K562 (cell line): ENCODE data around the gene HLTF. TPM values are rescaled to one million over a fixed set of nuclear protein-coding genes. Genes with fewer than 3 reads are reported as not detected.

Experiments
- ATAC-seq: fragments of 200-7000 bp; cut with Tn5 transposase; 3 replicates; pipeline ENCODE4 v1.9.1; 2020; ENCODE audit warnings: moderate library complexity
- BruUV-seq: library from RNA; stranded (reverse); fragments of 400-500 nt; replicated peaks from 2 replicates; lab custom pipeline; 2021; lab: Mats Ljungman, UMichigan
- CTCF ChIA-PET: fragments of 300-600 bp; formaldehyde crosslinking; extraction: SDS; loops from one replicate; lab custom pipeline; 2021; ENCODE audit warnings: low intra/inter-chr PET ratio; lab: Yijun Ruan, JAX
- POLR2A ChIA-PET: fragments of 300-600, 350-650 bp; sonication (Branson Sonifier 250); formaldehyde crosslinking; extraction: SDS; loops from one replicate; lab custom pipeline; 2021; ENCODE audit warnings: antibody characterized with exemption, inconsistent platforms; lab: Yijun Ruan, JAX
- DNase-seq, 4 experiments: peaks; one replicate each; pipeline versions ENCODE4 v3.0.0 to v3.0.0-alpha.2; 2011 to 2018; ENCODE audit warnings: low spot score in 3 of 4, mixed read lengths in 3 of 4; ENCODE audit errors: extremely low read depth in 1 of 4
- FAIRE-seq: peaks from 2 replicates; lab custom pipeline; 2011; peaks lifted over from hg19 to GRCh38; lab: Jason Lieb, UNC
- H2AFZ ChIP-seq: 2 replicates; pipeline ENCODE4 v1.6.0; 2011; ENCODE audit warnings: low read depth, low read length, control low read depth, inconsistent platforms
- H3K27ac ChIP-seq: fragments of 200-600 bp; 3 replicates; pipeline ENCODE4 v1.8.0; 2011; ENCODE audit warnings: low read depth, mild to moderate bottlenecking, control low read depth, inconsistent platforms, low read length, moderate library complexity, mixed read lengths; ENCODE audit errors: extremely low read depth
- H3K27me3 ChIP-seq, 2 experiments: fragments of 300-600 bp in 1 of 2; 2 replicates in 1 of 2; 3 replicates in 1 of 2; pipeline versions ENCODE4 v1.6.0 to v1.8.0; 2011; ENCODE audit warnings: inconsistent platforms in 2 of 2, low read length in 2 of 2, mild to moderate bottlenecking in 1 of 2, mixed read lengths in 1 of 2, moderate library complexity in 1 of 2; ENCODE audit not compliant: control insufficient read depth in 2 of 2, insufficient read depth in 2 of 2
- H3K36me3 ChIP-seq: fragments of 300-600 bp; 3 replicates; pipeline ENCODE4 v1.8.0; 2011; ENCODE audit warnings: mild to moderate bottlenecking, low read length, inconsistent platforms; ENCODE audit not compliant: control insufficient read depth, insufficient read depth
- H3K4me1 ChIP-seq, 2 experiments: fragments of 200-600 bp in 1 of 2; replicated peaks in 1 of 2; 2 replicates in 1 of 2; 3 replicates in 1 of 2; pipeline versions ENCODE4 v1.5.1 to v1.8.0; 2011; ENCODE audit warnings: inconsistent platforms in 2 of 2, low read length in 2 of 2, mild to moderate bottlenecking in 1 of 2, mixed read lengths in 1 of 2, moderate library complexity in 1 of 2; ENCODE audit not compliant: control insufficient read depth in 2 of 2, insufficient read depth in 2 of 2
- H3K4me2 ChIP-seq: 2 replicates; pipeline ENCODE4 v1.6.1; 2011; ENCODE audit warnings: low read length, control low read depth, inconsistent platforms, mixed read lengths; ENCODE audit not compliant: insufficient read depth
- H3K4me3 ChIP-seq: fragments of 200-600 bp; sonication (generic), shearing (Covaris generic); 2 replicates; pipeline ENCODE4 v1.5.1; 2016; ENCODE audit warnings: control low read depth, inconsistent platforms
- H3K79me2 ChIP-seq: fragments of 200-600 bp; 3 replicates; pipeline ENCODE4 v1.8.0; 2011; ENCODE audit warnings: low read length, inconsistent platforms; ENCODE audit not compliant: control insufficient read depth, insufficient read depth
- H3K9ac ChIP-seq, 2 experiments: 2 replicates each; pipeline versions ENCODE4 v1.6.0 to v1.6.1; 2011; ENCODE audit warnings: low read depth in 2 of 2, low read length in 2 of 2, control low read depth in 1 of 2, inconsistent platforms in 1 of 2, mild to moderate bottlenecking in 1 of 2, mixed read lengths in 1 of 2; ENCODE audit not compliant: insufficient read depth in 1 of 2
- H3K9me1 ChIP-seq: one replicate; pipeline ENCODE4 v1.6.0; 2011; ENCODE audit warnings: inconsistent platforms, mild to moderate bottlenecking, low read length, moderate library complexity; ENCODE audit not compliant: control insufficient read depth, insufficient read depth
- H3K9me3 ChIP-seq: replicated peaks from 2 replicates; pipeline ENCODE4 v1.5.1; 2011; ENCODE audit warnings: low read depth, low read length, inconsistent platforms; ENCODE audit not compliant: control insufficient read depth, insufficient read depth
- H4K20me1 ChIP-seq: replicated peaks from 2 replicates; pipeline ENCODE4 v1.6.1; 2011; ENCODE audit warnings: low read length, inconsistent platforms, mixed read lengths; ENCODE audit not compliant: control insufficient read depth, insufficient read depth
- BACH1 ChIP-seq: fragments of 200-800 bp; sonication (Bioruptor generic); IDR thresholded peaks from 2 replicates; pipeline ENCODE4 v1.6.1; 2016; ENCODE audit warnings: missing genetic modification characterization, missing compliant biosample characterization
- BCOR ChIP-seq: fragments of 450-650 bp; IDR thresholded peaks from 2 replicates; pipeline ENCODE4 v1.6.1; 2016
- HDAC1 ChIP-seq, 2 experiments: fragments of 450-650 bp; IDR thresholded peaks; 2 replicates each; pipeline ENCODE4 v1.6.1; 2016 to 2017; ENCODE audit warnings: inconsistent platforms in 1 of 2, mild to moderate bottlenecking in 1 of 2, moderate library complexity in 1 of 2
- HMG20B ChIP-seq: fragments of 250-450 bp; sonication (Bioruptor Pico); IDR thresholded peaks from 2 replicates; pipeline ENCODE4 v1.5.0; 2021; ENCODE audit warnings: mild to moderate bottlenecking
- HNRNPL ChIP-seq: fragments of 200-400 bp; formaldehyde crosslinking; IDR thresholded peaks from 2 replicates; pipeline ENCODE4 v1.6.1; 2017; ENCODE audit warnings: low read depth, mild to moderate bottlenecking, low read length
- JUN ChIP-seq, 2 experiments: sonication (generic) in 1 of 2; formaldehyde crosslinking in 1 of 2; IDR thresholded peaks; 2 replicates each; pipeline versions ENCODE4 v1.6.1 to v1.8.0; 2012 to 2022; ENCODE audit warnings: borderline replicate concordance in 2 of 2, mild to moderate bottlenecking in 2 of 2, improper control_type of control experiment in 1 of 2, low read depth in 1 of 2, low read length in 1 of 2, missing genetic modification reagents in 1 of 2
- L3MBTL2 ChIP-seq: fragments of 450-650 bp; IDR thresholded peaks from 2 replicates; pipeline ENCODE4 v1.6.1; 2016; ENCODE audit warnings: mild to moderate bottlenecking, moderate library complexity
- NR2C1 ChIP-seq, 2 experiments: fragments of 450-650 bp; IDR thresholded peaks; 2 replicates each; pipeline ENCODE4 v1.6.1; 2017; ENCODE audit warnings: mild to moderate bottlenecking in 2 of 2, antibody characterized with exemption in 1 of 2, inconsistent platforms in 1 of 2, missing compliant biosample characterization in 1 of 2, missing genetic modification characterization in 1 of 2
- NUFIP1 ChIP-seq: fragments of 450-650 bp; IDR thresholded peaks from 2 replicates; pipeline ENCODE4 v1.6.1; 2018; ENCODE audit not compliant: partially characterized antibody
- RCOR1 ChIP-seq, 2 experiments: IDR thresholded peaks; 2 replicates each; pipeline ENCODE4 v1.6.1; 2012; ENCODE audit warnings: low read depth in 2 of 2, low read length in 2 of 2, borderline replicate concordance in 1 of 2, improper control_type of control experiment in 1 of 2
- STAT5B ChIP-seq: fragments of 250-450 bp; sonication (Bioruptor Pico); IDR thresholded peaks from 2 replicates; pipeline ENCODE4 v1.8.0; 2021; ENCODE audit warnings: mild to moderate bottlenecking, inconsistent platforms
- TBL1XR1 ChIP-seq, 2 experiments: IDR thresholded peaks; 2 replicates each; pipeline ENCODE4 v1.6.1; 2012; ENCODE audit warnings: improper control_type of control experiment in 2 of 2, low read length in 2 of 2, mild to moderate bottlenecking in 1 of 2
- ZC3H4 ChIP-seq: sonication (generic); formaldehyde crosslinking; IDR thresholded peaks from 2 replicates; pipeline ENCODE4 v1.9.0; 2021; ENCODE audit warnings: missing genetic modification reagents, borderline replicate concordance
- ZNF143 ChIP-seq: sonication (generic); formaldehyde crosslinking; IDR thresholded peaks from 2 replicates; pipeline ENCODE4 v1.9.0; 2022; ENCODE audit warnings: mild to moderate bottlenecking, missing genetic modification reagents
- ZNF274 ChIP-seq: IDR thresholded peaks from 2 replicates; pipeline ENCODE4 v1.6.1; 2011; ENCODE audit warnings: low read depth, mild to moderate bottlenecking, low read length, moderate library complexity, borderline replicate concordance
- ZNF384 ChIP-seq: IDR thresholded peaks from 2 replicates; pipeline ENCODE4 v1.6.1; 2012; ENCODE audit warnings: low read depth, low read length, improper control_type of control experiment
- ZNF79 ChIP-seq: fragments of 250-450 bp; sonication (Bioruptor Pico); IDR thresholded peaks from 2 replicates; pipeline ENCODE4 v1.4.0; 2020; ENCODE audit warnings: low read depth, mild to moderate bottlenecking, moderate library complexity
- WGBS: fragments of 100-300 bp; shearing (Covaris generic); methylation state at CpG from one replicate; pipeline ENCODE4 v1.1.6; 2016; ENCODE audit warnings: low coverage, mixed read lengths; ENCODE audit not compliant: insufficient coverage; ENCODE audit errors: missing lambda C conversion rate; 5-methylcytosine and 5-hydroxymethylcytosine counted together
- in situ Hi-C: fragments of 300-500 bp; cut with MboI; formaldehyde crosslinking; loops from 4 replicates; pipeline ENCODE4 v1.15.0; 2018; ENCODE audit warnings: inconsistent platforms, mixed read lengths
- intact Hi-C: fragments of 100-400 bp; cut with micrococcal nuclease; formaldehyde crosslinking; loops from 2 replicates; pipeline ENCODE4 v1.14.2; 2022
- polyA plus RNA-seq, 8 experiments: library from polyadenylated mRNA; depleted of rRNA in 4 of 8; stranded (reverse) in 5 of 8; unstranded in 3 of 8; fragments of >200 nt; fragmentation: Nextera tagmentation in 2 of 8; fragmentation: Illumina TruSeq in 1 of 8; extraction: Ambion mirVana in 2 of 8; extraction: Trizol in 1 of 8; gene quantifications; 2 replicates each; pipeline versions ENCODE4 v1.2.1 to v1.2.3, GENCODE V29; 2011 to 2014; ENCODE audit warnings: inconsistent platforms in 1 of 8, missing spikeins in 1 of 8
- total RNA-seq, 7 experiments: library from RNA; depleted of rRNA in 6 of 7; stranded (reverse); fragments of >200 nt in 6 of 7; fragmentation: Illumina TruSeq in 2 of 7; extraction: Trizol in 2 of 7; gene quantifications; 2 replicates each; pipeline versions ENCODE4 v1.2.1 to v1.2.3, GENCODE V29; 2011 to 2021; ENCODE audit warnings: low replicate concordance in 1 of 7
- TF ChIP-seq, protein P1 (sequence below): fragments of 450-650 bp; IDR thresholded peaks from 2 replicates; pipeline ENCODE4 v1.7.1; 2018; ENCODE audit warnings: mild to moderate bottlenecking, low read depth; ENCODE audit not compliant: partially characterized antibody
- TF ChIP-seq, protein P2 (sequence below): fragments of 250-450 bp; sonication (Bioruptor Pico); IDR thresholded peaks from 2 replicates; pipeline ENCODE4 v1.8.0; 2022; ENCODE audit warnings: moderate library complexity, mild to moderate bottlenecking, inconsistent platforms

Gene HLTF
- total and polyA plus RNA-seq, 9 of the 15 experiments (the other 6 are each of a cell fraction or from before 2014, with no cell fraction given) = 35.1 to 82.4 (median 50.4) TPM

- FAIRE-seq = peak; percentile 29
- H3K9me1 ChIP-seq = no peaks in the 10 kb centered on the region
- H3K79me2 ChIP-seq = peaks cover 7% of the 10 kb centered on the region; the same call in 2 of the 3 replicates
- H3K27me3 ChIP-seq = peaks cover 4 to 8% of the 10 kb centered on the region in 2 experiments; a peak in 3 of 5 replicates
- H3K4me2 ChIP-seq = peak within 1 kb of the TSS; percentile 68
- WGBS = under 1% methylated on average over 52 of the region's 91 CpGs
- peak within 1 kb of the TSS; percentile 67 for H3K27ac ChIP-seq
- H3K9me3 ChIP-seq = no peaks in the 10 kb centered on the region
- peak within 1 kb of the TSS; percentile 86 for H3K4me3 ChIP-seq
- in situ Hi-C loops (no loop called here), intact Hi-C loops (loop anchor here (5.0 kb wide), 1 partner anchor 96 kb away; the partner anchor contains the start of gene HLTF)
- BruUV-seq = no TSS peak
- ChIA-PET POLR2A (interaction anchor here (0.7 to 2.0 kb wide), 7 partner anchors 9 to 95 kb away, joined by 3 to 7 read pairs (median 3); no protein-coding TSS in a partner anchor), CTCF (interaction anchor here (1.5 kb wide), 1 partner anchor 281 kb away, joined by 6 read pairs; no protein-coding TSS in a partner anchor)
- H3K9ac ChIP-seq = peak within 1 kb of the TSS; percentile 61 to 94
- peaks cover 6 to 13% of the 10 kb centered on the region in 2 experiments; a peak in 4 of 5 replicates for H3K4me1 ChIP-seq
- H3K36me3 ChIP-seq = peaks cover 17% of the 10 kb centered on the region; the same call in 2 of the 3 replicates
- H2AFZ ChIP-seq = peak within 1 kb of the TSS; percentile 95
- DNase-seq = peak; percentile 85 to 90 (median 88)
- no peaks in the 10 kb centered on the region for H4K20me1 ChIP-seq
- peak; percentile 95 for ATAC-seq
- TF ChIP-seq ZNF384 = no peak
- no peak for TF ChIP-seq ZNF79
- TF ChIP-seq HMG20B = no peak
- no peak for TF ChIP-seq ZC3H4
- no peak for TF ChIP-seq NUFIP1
- TF ChIP-seq, protein P1, sequence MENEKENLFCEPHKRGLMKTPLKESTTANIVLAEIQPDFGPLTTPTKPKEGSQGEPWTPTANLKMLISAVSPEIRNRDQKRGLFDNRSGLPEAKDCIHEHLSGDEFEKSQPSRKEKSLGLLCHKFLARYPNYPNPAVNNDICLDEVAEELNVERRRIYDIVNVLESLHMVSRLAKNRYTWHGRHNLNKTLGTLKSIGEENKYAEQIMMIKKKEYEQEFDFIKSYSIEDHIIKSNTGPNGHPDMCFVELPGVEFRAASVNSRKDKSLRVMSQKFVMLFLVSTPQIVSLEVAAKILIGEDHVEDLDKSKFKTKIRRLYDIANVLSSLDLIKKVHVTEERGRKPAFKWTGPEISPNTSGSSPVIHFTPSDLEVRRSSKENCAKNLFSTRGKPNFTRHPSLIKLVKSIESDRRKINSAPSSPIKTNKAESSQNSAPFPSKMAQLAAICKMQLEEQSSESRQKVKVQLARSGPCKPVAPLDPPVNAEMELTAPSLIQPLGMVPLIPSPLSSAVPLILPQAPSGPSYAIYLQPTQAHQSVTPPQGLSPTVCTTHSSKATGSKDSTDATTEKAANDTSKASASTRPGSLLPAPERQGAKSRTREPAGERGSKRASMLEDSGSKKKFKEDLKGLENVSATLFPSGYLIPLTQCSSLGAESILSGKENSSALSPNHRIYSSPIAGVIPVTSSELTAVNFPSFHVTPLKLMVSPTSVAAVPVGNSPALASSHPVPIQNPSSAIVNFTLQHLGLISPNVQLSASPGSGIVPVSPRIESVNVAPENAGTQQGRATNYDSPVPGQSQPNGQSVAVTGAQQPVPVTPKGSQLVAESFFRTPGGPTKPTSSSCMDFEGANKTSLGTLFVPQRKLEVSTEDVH = no peak
- peak; percentile 16; the same call in 1 of the 2 replicates for TF ChIP-seq JUN (IDR thresholded peaks at IDR 0.05; ENCODE audit: borderline replicate concordance, low read depth, low read length)
- no peak for TF ChIP-seq JUN (CRISPR knock-in tag; IDR thresholded peaks at IDR 0.05; ENCODE audit: borderline replicate concordance)
- TF ChIP-seq BACH1 (tag) = no peak
- TF ChIP-seq STAT5B (CRISPR knock-in tag) = no peak
- TF ChIP-seq ZNF143 (CRISPR knock-in tag) = no peak
- TF ChIP-seq L3MBTL2 = peak; percentile 83
- TF ChIP-seq, protein P2, sequence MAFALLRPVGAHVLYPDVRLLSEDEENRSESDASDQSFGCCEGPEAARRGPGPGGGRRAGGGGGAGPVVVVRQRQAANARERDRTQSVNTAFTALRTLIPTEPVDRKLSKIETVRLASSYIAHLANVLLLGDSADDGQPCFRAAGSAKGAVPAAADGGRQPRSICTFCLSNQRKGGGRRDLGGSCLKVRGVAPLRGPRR = no peak
- TF ChIP-seq HNRNPL = no peak; the same call in 1 of the 2 replicates
- no peak for TF ChIP-seq ZNF274
- no peak; a peak in 1 of 4 replicates for TF ChIP-seq RCOR1 (IDR thresholded peaks at IDR 0.05; ENCODE audit: borderline replicate concordance in 1 of 2, low read depth in 2 of 2, low read length in 2 of 2)
- no peak for TF ChIP-seq TBL1XR1 (IDR thresholded peaks at IDR 0.05; ENCODE audit: low read length in 2 of 2)
- TF ChIP-seq BCOR = no peak
- no peak for TF ChIP-seq NR2C1 (IDR thresholded peaks at IDR 0.05)
- no peak for TF ChIP-seq NR2C1 (tag; IDR thresholded peaks at IDR 0.05)
- TF ChIP-seq HDAC1 (IDR thresholded peaks at IDR 0.05) = peak in 1 of 2 experiments; percentile 62; a peak in 1 of 4 replicates
Observed at GRCh38 chr3:148991219-148992026, 94.9 kb downstream of the HLTF start, which contains the start of gene GYG1. Gene GYG1, plus strand, starts transcription at chr3:148991540. Its CDS starts 101 bp downstream, at chr3:148991641.
